ENCODE measurements around the gene MEAK7.

DNA sequence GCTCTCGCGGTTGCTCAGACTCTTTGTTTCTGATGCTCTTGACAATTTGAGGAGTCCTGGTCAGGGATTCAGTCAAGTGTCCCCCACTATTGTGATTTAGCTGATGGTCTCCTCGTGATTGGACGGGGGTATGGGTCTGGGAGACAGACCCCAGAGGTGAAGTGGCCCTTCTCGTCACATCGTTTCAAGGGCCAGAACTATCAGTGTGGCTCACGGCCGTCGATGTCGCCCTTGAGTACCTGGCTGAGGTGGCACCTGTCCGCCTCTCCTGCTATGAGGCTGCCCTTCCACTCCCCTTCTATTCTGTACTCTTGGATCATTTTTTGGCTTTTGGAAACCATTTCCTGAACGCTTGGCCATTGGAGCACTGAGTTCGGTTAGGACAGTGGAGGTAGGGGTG lies 7.4 kb upstream of the MEAK7 start:
- TF ChIP-seq, protein P1, sequence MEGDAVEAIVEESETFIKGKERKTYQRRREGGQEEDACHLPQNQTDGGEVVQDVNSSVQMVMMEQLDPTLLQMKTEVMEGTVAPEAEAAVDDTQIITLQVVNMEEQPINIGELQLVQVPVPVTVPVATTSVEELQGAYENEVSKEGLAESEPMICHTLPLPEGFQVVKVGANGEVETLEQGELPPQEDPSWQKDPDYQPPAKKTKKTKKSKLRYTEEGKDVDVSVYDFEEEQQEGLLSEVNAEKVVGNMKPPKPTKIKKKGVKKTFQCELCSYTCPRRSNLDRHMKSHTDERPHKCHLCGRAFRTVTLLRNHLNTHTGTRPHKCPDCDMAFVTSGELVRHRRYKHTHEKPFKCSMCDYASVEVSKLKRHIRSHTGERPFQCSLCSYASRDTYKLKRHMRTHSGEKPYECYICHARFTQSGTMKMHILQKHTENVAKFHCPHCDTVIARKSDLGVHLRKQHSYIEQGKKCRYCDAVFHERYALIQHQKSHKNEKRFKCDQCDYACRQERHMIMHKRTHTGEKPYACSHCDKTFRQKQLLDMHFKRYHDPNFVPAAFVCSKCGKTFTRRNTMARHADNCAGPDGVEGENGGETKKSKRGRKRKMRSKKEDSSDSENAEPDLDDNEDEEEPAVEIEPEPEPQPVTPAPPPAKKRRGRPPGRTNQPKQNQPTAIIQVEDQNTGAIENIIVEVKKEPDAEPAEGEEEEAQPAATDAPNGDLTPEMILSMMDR (IDR thresholded peaks at IDR 0.05), result no peak
- no peak for TF ChIP-seq ZFX (IDR thresholded peaks at IDR 0.05; ENCODE audit: borderline replicate concordance)
